GM21423 (cell line): ENCODE measurements around the gene FHIT.

Experiments
- ATAC-seq: cut with Tn5 transposase; IDR thresholded peaks from one replicate; pipeline ENCODE4 v1.9.1; 2021; ENCODE audit warnings: mild to moderate bottlenecking, moderate library complexity; ENCODE audit not compliant: unreplicated experiment

The FHIT gene

GRCh38 chr3:60523536-60523935, 727.7 kb downstream of the FHIT start:
- no peak for ATAC-seq

GRCh38 chr3:60517134-60517533, 734.1 kb downstream of the FHIT start:
- ATAC-seq, result no peak

GRCh38 chr3:60514866-60515265, 736.4 kb downstream of the FHIT start:
- no peak for ATAC-seq

- ATAC-seq, result no peak
Measured at GRCh38 chr3:60514085-60514649, 737.1 kb downstream of the FHIT start.

GRCh38 chr3:60513241-60513640, 738.0 kb downstream of the FHIT start:
- ATAC-seq, result no peak

GRCh38 chr3:60512506-60512905, 738.7 kb downstream of the FHIT start:
- ATAC-seq, result no peak

GRCh38 chr3:60509471-60509870, 741.8 kb downstream of the FHIT start:
- ATAC-seq, result no peak

GRCh38 chr3:60504827-60505457, 746.3 kb downstream of the FHIT start:
- ATAC-seq, result no peak

GRCh38 chr3:60501314-60501713, 749.9 kb downstream of the FHIT start:
- no peak for ATAC-seq

GRCh38 chr3:60497902-60498301, 753.4 kb downstream of the FHIT start:
- ATAC-seq, result no peak

- no peak for ATAC-seq
Measured at GRCh38 chr3:60490992-60491391, 760.3 kb downstream of the FHIT start.

- no peak for ATAC-seq
Measured at GRCh38 chr3:60475096-60475495, 776.2 kb downstream of the FHIT start.

GRCh38 chr3:60469481-60469880, 781.8 kb downstream of the FHIT start:
- no peak for ATAC-seq

- no peak for ATAC-seq
Measured at GRCh38 chr3:60463685-60464084, 787.6 kb downstream of the FHIT start.

- no peak for ATAC-seq
Measured at GRCh38 chr3:60461267-60461666, 790.0 kb downstream of the FHIT start.

- no peak for ATAC-seq
Measured at GRCh38 chr3:60456180-60456579, 795.1 kb downstream of the FHIT start.

- ATAC-seq, result no peak
Measured at GRCh38 chr3:60453326-60453725, 797.9 kb downstream of the FHIT start.

- ATAC-seq, result no peak
Measured at GRCh38 chr3:60448696-60449095, 802.6 kb downstream of the FHIT start.

- no peak for ATAC-seq
Measured at GRCh38 chr3:60445446-60445845, 805.8 kb downstream of the FHIT start.

- ATAC-seq, result no peak
Measured at GRCh38 chr3:60444898-60445437, 806.3 kb downstream of the FHIT start.

- ATAC-seq, result no peak
Measured at GRCh38 chr3:60440869-60441268, 810.4 kb downstream of the FHIT start.

GRCh38 chr3:60435941-60436650, 815.2 kb downstream of the FHIT start:
- no peak for ATAC-seq
